ENCODE data around the gene ATP12A.
A peak's percentile ranks its signal among the peaks of the same experiment; 100 is the strongest.

Gene ATP12A

DNA sequence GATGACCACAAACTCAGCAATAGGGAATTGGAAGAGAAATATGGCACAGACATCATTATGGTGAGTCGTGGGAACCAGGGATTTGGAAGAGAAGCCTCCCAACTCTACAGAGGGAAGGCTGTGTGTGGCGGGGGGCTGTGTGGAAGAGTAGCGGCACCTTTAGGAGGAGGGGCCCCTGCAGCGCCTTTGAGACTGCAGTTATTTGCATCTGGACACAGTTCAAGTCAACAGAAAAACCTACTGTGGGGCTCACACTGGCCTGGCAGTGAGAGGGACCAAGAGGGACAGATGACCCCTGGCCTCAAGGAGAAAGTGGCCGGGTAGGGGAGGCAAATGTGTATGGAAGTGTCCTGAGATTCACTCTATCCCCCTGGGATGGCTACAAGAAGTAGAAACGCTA lies 5.1 kb downstream of the ATP12A start:
- H3K4me3 ChIP-seq (ENCODE audit: low read length), result no peak overlapping the region
- DNase-seq (ENCODE audit: low read depth), result no peak
- TF ChIP-seq CTCF (conservative IDR thresholded peaks at IDR 0.05; ENCODE audit: low read depth, low read length), result no peak

GRCh38 chr13:24687611-24688010 lies 7.4 kb downstream of the ATP12A start:
- no peak for DNase-seq (ENCODE audit: low read depth)
- H3K4me3 ChIP-seq (ENCODE audit: low read length), result no peak overlapping the region

GRCh38 chr13:24688111-24688510 lies 7.9 kb downstream of the ATP12A start:
- TF ChIP-seq CTCF (conservative IDR thresholded peaks at IDR 0.05; ENCODE audit: low read depth, low read length), result no peak
- DNase-seq (ENCODE audit: low read depth), result no peak

More at GRCh38 chr13:24687611-24688010, 7.4 kb downstream of the ATP12A start:
- no peak for TF ChIP-seq CTCF (conservative IDR thresholded peaks at IDR 0.05; ENCODE audit: low read depth, low read length)

DNA sequence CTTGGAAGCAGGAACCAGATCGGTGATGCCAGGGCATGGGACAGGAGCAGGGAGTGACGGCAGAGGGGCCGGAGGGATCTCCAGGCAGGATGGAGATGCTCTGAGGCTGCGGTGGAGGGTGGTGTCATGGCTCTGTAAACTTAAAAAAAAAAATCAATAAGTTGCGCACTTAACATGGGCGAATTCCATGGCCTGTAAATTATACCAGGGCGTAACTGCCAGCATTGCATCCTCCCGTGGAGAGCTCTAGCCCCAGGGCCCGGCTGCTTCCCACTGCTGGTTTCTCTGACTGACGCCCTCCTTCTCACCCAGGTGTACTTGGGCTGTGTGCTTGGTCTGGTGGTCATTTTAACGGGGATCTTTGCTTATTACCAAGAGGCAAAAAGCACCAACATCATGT lies 8.7 kb downstream of the ATP12A start:
- TF ChIP-seq CTCF (conservative IDR thresholded peaks at IDR 0.05; ENCODE audit: low read depth, low read length), result no peak
- DNase-seq (ENCODE audit: low read depth), result no peak
- H3K4me3 ChIP-seq (ENCODE audit: low read length), result no peak overlapping the region

More at GRCh38 chr13:24688111-24688510, 7.9 kb downstream of the ATP12A start:
- H3K4me3 ChIP-seq (ENCODE audit: low read length), result no peak overlapping the region

DNA sequence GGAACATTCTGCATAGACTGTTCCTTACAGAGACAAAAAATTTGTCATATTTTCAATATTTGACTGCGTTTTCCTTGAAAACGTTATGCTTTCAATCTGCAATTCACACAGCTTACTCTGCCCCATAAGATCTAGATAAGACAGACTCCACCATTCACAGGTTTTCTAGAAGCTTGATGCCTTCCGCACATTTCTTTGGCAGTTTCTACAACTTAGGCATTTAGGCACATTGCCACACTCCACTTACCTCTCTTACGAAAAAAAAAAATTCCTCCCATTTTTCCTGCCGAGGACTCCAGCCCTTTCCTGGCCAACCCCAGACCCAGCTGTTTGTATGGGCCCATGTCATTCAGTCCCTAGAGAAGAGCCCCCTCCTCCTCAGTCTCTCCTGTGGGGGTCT lies 11.2 kb downstream of the ATP12A start:
- no peak overlapping the region for H3K4me3 ChIP-seq (ENCODE audit: low read length)
- no peak for DNase-seq (ENCODE audit: low read depth)
- TF ChIP-seq CTCF (conservative IDR thresholded peaks at IDR 0.05; ENCODE audit: low read depth, low read length), result no peak

- no peak overlapping the region for H3K4me3 ChIP-seq (ENCODE audit: low read length)
- DNase-seq (ENCODE audit: low read depth), result no peak
- no peak for TF ChIP-seq CTCF (conservative IDR thresholded peaks at IDR 0.05; ENCODE audit: low read depth, low read length)
Observed at GRCh38 chr13:24692561-24692960, 12.4 kb downstream of the ATP12A start.

DNA sequence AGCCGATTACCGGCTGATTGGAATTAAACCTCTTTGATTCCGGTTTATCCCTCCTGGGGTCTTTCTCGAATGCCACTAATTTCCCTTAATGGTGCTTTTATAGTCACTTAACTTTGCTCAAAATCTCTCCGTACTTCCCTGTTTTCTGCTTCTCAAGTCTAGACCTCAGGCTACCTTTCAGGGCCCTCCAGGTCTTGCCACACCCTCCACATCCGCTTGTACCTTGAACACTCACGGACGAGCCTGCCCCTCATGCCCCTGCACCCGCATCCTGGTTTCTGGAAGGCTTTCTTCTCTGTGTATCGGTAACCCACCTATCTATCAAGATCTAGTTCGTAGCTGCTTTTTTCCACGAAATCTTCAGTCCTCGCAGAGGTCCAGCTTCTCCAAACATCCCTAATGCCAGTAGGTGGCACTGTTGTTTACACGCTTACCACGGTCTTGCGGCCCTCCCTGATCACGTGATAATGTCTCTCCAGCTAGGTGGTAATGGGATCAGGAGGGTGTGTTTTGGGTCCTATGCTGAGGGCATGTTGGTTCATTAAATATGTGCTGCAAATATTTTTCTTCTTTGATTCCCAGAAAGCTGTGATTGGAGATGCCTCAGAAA lies 13.8 kb downstream of the ATP12A start:
- DNase-seq (ENCODE audit: low read depth), result no peak
- no peak overlapping the region for H3K4me3 ChIP-seq (ENCODE audit: low read length)
- TF ChIP-seq CTCF (conservative IDR thresholded peaks at IDR 0.05; ENCODE audit: low read depth, low read length), result peak; percentile 87

Measured in retinal pigment epithelial cell (primary cell).